GM12872 (cell line): Measurements from ENCODE around the gene CNNM4.
A peak's percentile ranks its signal among the peaks of the same experiment; 100 is the strongest.

Experiments used
- TF ChIP-seq, protein P1 (sequence below): IDR thresholded peaks from 3 replicates; pipeline ENCODE4 v1.5.1; 2011; ENCODE audit warnings: low read depth, mild to moderate bottlenecking, low read length, moderate library complexity; ENCODE audit not compliant: insufficient read depth

CNNM4 gene

DNA sequence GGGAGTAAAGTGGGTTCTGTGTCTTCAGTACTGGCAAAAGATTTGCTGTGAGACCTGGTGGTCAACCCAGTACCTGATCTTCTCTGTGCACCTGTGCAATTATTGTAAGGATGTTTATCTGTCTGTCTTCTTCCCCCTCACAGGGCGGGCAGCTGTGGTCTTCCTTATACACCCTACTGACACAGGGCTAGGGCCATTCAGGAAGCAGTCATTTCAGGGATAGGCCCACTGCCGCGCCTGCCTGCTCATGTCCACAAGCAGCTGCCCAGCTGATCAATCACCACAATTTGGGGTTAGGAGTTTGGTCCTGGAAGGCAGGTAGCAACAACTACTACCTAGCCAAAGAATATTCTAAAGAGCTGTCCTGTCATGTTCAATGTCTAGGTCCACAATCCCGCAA, 1.2 kb upstream of the CNNM4 start:
- TF ChIP-seq, protein P1, sequence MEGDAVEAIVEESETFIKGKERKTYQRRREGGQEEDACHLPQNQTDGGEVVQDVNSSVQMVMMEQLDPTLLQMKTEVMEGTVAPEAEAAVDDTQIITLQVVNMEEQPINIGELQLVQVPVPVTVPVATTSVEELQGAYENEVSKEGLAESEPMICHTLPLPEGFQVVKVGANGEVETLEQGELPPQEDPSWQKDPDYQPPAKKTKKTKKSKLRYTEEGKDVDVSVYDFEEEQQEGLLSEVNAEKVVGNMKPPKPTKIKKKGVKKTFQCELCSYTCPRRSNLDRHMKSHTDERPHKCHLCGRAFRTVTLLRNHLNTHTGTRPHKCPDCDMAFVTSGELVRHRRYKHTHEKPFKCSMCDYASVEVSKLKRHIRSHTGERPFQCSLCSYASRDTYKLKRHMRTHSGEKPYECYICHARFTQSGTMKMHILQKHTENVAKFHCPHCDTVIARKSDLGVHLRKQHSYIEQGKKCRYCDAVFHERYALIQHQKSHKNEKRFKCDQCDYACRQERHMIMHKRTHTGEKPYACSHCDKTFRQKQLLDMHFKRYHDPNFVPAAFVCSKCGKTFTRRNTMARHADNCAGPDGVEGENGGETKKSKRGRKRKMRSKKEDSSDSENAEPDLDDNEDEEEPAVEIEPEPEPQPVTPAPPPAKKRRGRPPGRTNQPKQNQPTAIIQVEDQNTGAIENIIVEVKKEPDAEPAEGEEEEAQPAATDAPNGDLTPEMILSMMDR = no peak

DNA sequence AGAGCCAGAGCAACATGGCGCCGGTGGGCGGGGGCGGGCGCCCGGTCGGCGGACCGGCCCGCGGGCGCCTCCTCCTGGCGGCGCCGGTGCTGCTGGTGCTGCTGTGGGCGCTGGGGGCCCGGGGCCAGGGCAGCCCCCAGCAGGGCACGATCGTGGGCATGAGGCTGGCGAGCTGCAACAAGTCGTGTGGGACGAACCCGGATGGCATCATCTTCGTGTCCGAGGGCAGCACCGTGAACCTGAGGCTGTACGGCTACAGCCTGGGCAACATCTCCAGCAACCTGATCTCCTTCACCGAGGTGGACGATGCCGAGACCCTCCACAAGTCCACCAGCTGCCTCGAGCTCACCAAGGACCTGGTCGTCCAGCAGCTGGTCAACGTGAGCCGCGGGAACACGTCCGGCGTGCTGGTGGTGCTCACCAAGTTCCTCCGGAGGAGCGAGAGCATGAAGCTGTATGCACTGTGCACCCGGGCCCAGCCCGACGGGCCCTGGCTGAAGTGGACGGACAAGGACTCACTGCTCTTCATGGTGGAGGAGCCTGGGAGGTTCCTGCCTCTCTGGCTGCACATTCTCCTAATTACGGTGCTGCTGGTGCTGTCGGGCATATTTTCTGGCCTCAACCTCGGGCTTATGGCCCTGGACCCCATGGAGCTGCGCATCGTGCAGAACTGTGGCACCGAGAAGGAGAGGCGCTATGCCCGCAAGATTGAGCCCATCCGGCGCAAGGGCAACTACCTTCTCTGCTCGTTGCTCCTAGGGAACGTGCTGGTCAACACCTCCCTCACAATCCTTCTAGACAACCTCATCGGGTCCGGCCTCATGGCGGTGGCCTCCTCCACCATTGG, 507 bp downstream of the CNNM4 start:
- TF ChIP-seq, protein P1 = peak; percentile 60

DNA sequence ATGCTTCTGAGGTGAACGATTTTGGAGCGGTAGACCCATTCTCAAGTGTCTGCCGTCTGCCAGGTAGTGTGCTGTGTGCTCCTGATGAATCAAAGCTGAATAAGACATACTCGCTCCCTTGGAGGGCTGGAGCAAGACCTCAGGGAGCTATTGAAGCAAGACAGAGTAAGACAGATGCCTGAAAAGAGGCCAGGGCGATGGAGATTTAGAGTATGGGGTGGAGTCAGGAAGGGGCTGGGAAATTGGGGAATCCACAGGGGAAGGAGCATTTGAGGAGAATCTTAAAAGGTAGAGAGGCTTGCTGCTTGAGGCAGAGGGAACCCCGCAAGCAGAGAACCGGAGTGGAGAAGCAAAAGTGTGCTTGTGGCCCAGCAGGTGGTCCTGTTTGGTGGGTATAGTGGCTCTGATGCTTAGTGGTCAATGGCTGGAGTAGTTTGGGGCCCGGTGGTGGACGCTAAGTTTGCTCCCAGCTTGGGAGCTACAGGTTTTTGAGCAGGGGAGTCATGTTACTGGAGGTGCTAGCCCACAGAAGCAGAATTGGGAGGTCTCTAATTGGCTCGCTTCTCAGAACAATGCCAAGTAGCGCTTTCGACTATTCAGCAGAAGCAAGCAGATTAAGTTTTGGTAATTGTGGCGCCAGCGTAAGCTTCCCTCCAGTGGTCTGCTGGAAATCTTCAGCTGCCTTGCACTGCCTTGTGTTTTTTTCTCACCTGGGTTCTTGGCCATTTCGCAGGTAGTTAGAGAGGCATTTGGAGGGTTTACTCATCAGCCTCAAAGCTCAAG, 2.0 kb downstream of the CNNM4 start:
- TF ChIP-seq, protein P1 = peak; percentile 0; the same call in 1 of the 3 replicates

DNA sequence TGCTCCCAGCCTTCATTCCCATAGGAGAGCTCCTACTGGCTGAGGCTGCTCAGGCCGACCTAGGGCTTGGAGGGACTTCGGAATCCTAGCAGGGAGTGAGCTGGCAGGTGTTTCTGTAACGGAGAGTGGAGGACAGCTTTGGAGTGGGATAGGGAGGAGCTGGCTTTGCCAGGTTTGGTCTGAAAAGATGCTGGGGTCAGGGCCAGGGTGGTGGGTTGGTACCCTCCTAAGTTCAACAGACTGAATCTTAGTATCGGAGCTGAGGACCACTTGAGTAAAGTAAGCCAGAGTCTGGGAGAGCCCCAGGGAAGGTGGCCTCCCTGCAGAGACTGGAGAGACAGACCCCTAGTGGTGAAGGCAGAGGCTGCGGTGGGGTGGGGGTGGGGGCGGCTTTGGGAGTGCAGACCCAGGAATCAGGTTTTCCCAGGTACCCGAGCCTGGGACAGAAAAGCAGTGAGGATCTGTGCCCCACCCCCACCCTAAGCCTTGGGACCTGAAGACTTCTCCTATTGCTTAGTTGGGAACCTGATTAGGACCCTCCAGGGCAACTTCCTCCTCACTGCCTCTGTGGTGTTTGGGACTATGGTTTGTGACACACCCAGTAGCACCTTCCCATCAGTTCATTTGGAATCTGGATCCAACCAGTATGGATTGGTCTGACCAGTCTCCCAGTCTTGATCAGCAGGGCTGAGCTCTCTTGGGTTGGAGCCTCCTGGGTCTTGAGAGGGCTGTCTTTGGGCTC, 3.0 kb downstream of the CNNM4 start:
- TF ChIP-seq, protein P1 = peak; percentile 75

DNA sequence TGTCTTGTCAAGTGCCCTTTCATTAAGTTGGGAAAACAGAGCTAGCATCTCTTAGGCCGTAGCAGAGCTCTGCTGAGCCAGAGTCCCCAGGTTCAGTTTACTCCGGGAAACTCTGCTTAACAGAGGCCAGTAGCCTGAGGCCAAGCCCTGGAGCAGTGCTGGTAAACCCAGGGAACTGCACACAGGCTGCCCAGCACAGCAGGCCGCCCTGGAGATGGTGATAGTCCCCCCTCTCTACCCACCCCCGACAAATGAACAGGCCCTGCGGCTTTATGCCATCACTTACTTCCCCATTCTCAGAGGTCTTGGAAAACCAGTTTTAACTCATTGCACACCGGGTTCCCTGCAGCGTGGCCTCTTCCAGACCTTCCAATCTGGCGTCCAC, 3.5 kb downstream of the CNNM4 start:
- TF ChIP-seq, protein P1 = no peak

DNA sequence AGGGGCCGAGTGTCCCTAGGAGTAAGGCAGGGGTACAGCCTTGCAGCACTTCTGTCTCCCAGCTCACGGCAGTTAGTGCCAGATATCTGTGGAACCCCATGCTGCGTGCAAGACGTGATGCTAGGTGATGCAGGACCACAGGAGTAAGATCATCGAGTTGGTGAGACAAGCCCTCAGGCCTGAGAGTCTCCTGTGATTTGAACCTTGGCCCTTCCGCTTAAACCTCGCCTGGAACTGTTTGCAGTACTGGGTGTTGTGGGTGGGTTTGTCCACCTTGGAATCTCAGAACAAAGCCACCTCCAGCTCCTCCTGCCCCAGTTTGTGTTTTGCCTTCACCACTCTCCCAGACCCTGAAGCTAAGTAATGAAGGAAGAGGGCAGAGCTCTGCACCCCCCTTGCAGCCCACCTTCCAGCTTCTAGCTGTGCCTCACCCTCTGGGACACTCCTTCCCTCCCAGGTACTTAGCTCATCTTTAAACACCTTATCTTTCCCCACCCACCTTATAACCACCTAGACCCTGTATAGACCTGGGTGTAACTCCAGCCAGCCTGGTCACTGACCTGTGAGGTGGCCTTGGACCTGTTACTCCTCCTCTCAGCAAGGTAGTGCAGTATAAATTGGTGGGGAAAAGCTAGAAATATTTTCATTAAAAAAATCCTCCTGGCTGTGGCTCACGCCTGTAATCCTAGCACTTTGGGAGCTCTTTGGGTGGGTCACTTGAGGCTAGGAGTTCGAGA, 6.6 kb downstream of the CNNM4 start:
- TF ChIP-seq, protein P1 = no peak
